HepG2 (cell line): ENCODE measurements around the gene AQP7.

Experiments
- ATF3 ChIP-seq: sonication (generic); formaldehyde crosslinking; IDR thresholded peaks from 2 replicates; pipeline ENCODE4 v1.4.0; 2020; ENCODE audit warnings: missing genetic modification reagents
- CTCF ChIP-seq: sonication (generic); formaldehyde crosslinking; IDR thresholded peaks from 2 replicates; pipeline ENCODE4 v1.5.0; 2020; ENCODE audit warnings: mild to moderate bottlenecking, missing genetic modification reagents, moderate library complexity
- EZH2 ChIP-seq: conservative IDR thresholded peaks from 2 replicates; pipeline ENCODE4 v1.6.1; 2012; ENCODE audit warnings: mild to moderate bottlenecking, low read depth, low read length, moderate library complexity
- JUND ChIP-seq: sonication (generic); formaldehyde crosslinking; IDR thresholded peaks from 2 replicates; pipeline ENCODE4 v1.8.0; 2022; ENCODE audit warnings: mild to moderate bottlenecking, missing genetic modification reagents

- TF ChIP-seq CTCF (CRISPR knock-in tag) (no peak), ATF3 (CRISPR knock-in tag) (no peak), EZH2 (no peak), JUND (no peak)
These were observed 34.8 kb upstream of the AQP7 start for GRCh38 chr9:33437205-33437604.
